Endothelial cell of umbilical vein (primary cell): ENCODE results near the gene SH3BP2. TPM values are rescaled to one million over a fixed set of nuclear protein-coding genes. Genes with fewer than 3 reads are reported as not detected.

Source experiments
- BruUV-seq: library from RNA; stranded (reverse); fragments of 400-500 nt; replicated peaks from 2 replicates; lab custom pipeline; 2021; lab: Mats Ljungman, UMichigan
- CTCF ChIA-PET: fragments of 300-600, 350-600 bp; sonication (Branson Sonifier 250); formaldehyde crosslinking; loops from one replicate; lab custom pipeline; 2021; ENCODE audit warnings: antibody characterized with exemption, inconsistent platforms; lab: Charles Lee
- POLR2A ChIA-PET: fragments of 300-600, 350-600 bp; sonication (Branson Sonifier 250); formaldehyde crosslinking; loops from one replicate; lab custom pipeline; 2021; ENCODE audit warnings: antibody characterized with exemption, inconsistent platforms; lab: Charles Lee
- DNase-seq: peaks from one replicate; pipeline ENCODE4 v3.0.0-alpha.2; 2011; ENCODE audit warnings: low read depth, low spot score
- FAIRE-seq: peaks from 2 replicates; lab custom pipeline; 2011; peaks lifted over from hg19 to GRCh38; lab: Jason Lieb, UNC
- H2AFZ ChIP-seq: 2 replicates; pipeline ENCODE4 v1.6.0; 2012; ENCODE audit warnings: low read depth, low read length, control low read depth, inconsistent platforms
- H3K27ac ChIP-seq: 2 replicates; pipeline ENCODE4 v1.5.1; 2011; ENCODE audit warnings: low read depth, mild to moderate bottlenecking, control low read depth, low read length, moderate library complexity; ENCODE audit not compliant: insufficient read depth
- H3K27me3 ChIP-seq, 2 experiments: 2 replicates each; pipeline versions ENCODE4 v1.6.0 to v1.6.1; 2011; ENCODE audit warnings: low read length in 2 of 2, mixed read lengths in 1 of 2; ENCODE audit not compliant: control insufficient read depth in 2 of 2, insufficient read depth in 2 of 2
- H3K36me3 ChIP-seq, 2 experiments: 2 replicates in 1 of 2; 3 replicates in 1 of 2; pipeline ENCODE4 v1.5.1; 2011; ENCODE audit warnings: low read length in 2 of 2, mild to moderate bottlenecking in 1 of 2, moderate library complexity in 1 of 2; ENCODE audit not compliant: control insufficient read depth in 2 of 2, insufficient read depth in 2 of 2; ENCODE audit errors: extremely low read depth in 1 of 2
- H3K4me1 ChIP-seq: 3 replicates; pipeline ENCODE4 v1.5.1; 2011; ENCODE audit warnings: mild to moderate bottlenecking, low read length; ENCODE audit not compliant: control insufficient read depth, insufficient read depth; ENCODE audit errors: extremely low read depth
- H3K4me2 ChIP-seq: 2 replicates; pipeline ENCODE4 v1.6.1; 2011; ENCODE audit warnings: low read length, control low read depth, mixed read lengths; ENCODE audit not compliant: insufficient read depth
- H3K4me3 ChIP-seq, 3 experiments: fragments of 200-600 bp in 1 of 3; sonication (generic), shearing (Covaris generic) in 1 of 3; replicated peaks in 1 of 3; 2 replicates each; pipeline ENCODE4 v1.5.1; 2011 to 2016; ENCODE audit warnings: control low read depth in 3 of 3, low read length in 3 of 3, mild to moderate bottlenecking in 2 of 3, inconsistent platforms in 1 of 3, low read depth in 1 of 3, moderate library complexity in 1 of 3; ENCODE audit not compliant: insufficient read depth in 1 of 3
- H3K79me2 ChIP-seq: 2 replicates; pipeline ENCODE4 v1.6.0; 2012; ENCODE audit warnings: low read length, inconsistent platforms; ENCODE audit not compliant: control insufficient read depth, insufficient read depth
- H3K9ac ChIP-seq: replicated peaks from 2 replicates; pipeline ENCODE3; 2011; ENCODE audit warnings: low read length, control low read depth; ENCODE audit not compliant: insufficient read depth; ENCODE audit errors: extremely low read depth
- H3K9me1 ChIP-seq: replicated peaks from 3 replicates; pipeline ENCODE4 v1.6.0; 2011; ENCODE audit warnings: mild to moderate bottlenecking, low read length; ENCODE audit not compliant: control insufficient read depth, insufficient read depth; ENCODE audit errors: extremely low read depth
- H3K9me3 ChIP-seq: replicated peaks from 2 replicates; pipeline ENCODE4 v1.5.1; 2012; ENCODE audit warnings: low read length, inconsistent platforms; ENCODE audit not compliant: control insufficient read depth, insufficient read depth
- H4K20me1 ChIP-seq: replicated peaks from 2 replicates; pipeline ENCODE3; 2011; ENCODE audit warnings: mild to moderate bottlenecking, low read length; ENCODE audit not compliant: control insufficient read depth, insufficient read depth; ENCODE audit errors: extremely low read depth
- CTCF ChIP-seq, 2 donors: IDR thresholded peaks; 1 replicate in 1 of 2; 2 replicates in 1 of 2; pipeline ENCODE4 v1.5.1; 2011; ENCODE audit warnings: low read length in 2 of 2, mild to moderate bottlenecking in 2 of 2, moderate library complexity in 2 of 2, control low read depth in 1 of 2, inconsistent platforms in 1 of 2, low read depth in 1 of 2; ENCODE audit not compliant: insufficient read depth in 1 of 2; ENCODE audit errors: extremely low read depth in 1 of 2
- EZH2 ChIP-seq: IDR thresholded peaks from 2 replicates; pipeline ENCODE4 v1.6.1; 2012; ENCODE audit warnings: borderline replicate concordance, low read depth, mild to moderate bottlenecking, moderate library complexity, low read length, inconsistent platforms; ENCODE audit not compliant: severe bottlenecking
- JUN ChIP-seq: IDR thresholded peaks from 2 replicates; pipeline ENCODE4 v1.6.1; 2011; ENCODE audit warnings: borderline replicate concordance, low read depth; ENCODE audit not compliant: insufficient read length, insufficient read depth
- MYC ChIP-seq: IDR thresholded peaks from one replicate; pipeline ENCODE4 v1.6.1; 2011; ENCODE audit warnings: mild to moderate bottlenecking, low read depth, low read length
- POLR2A ChIP-seq: IDR thresholded peaks from 2 replicates; pipeline ENCODE4 v1.6.1; 2012; ENCODE audit warnings: low read depth, mild to moderate bottlenecking, control low read depth, low read length
- POLR2AphosphoS5 ChIP-seq: IDR thresholded peaks from 2 replicates; pipeline ENCODE4 v1.6.1; 2012; ENCODE audit warnings: low read depth, mild to moderate bottlenecking, control low read depth, low read length, moderate library complexity; ENCODE audit not compliant: insufficient read depth
- dilution Hi-C: fragments of 300-500 bp; cut with MboI; formaldehyde crosslinking; loops from one replicate; pipeline ENCODE4 v1.15.0; 2019; ENCODE audit warnings: low sequenced_read_pairs; ENCODE audit not compliant: extremely low pct_ligation_motif_present
- intact Hi-C: fragments of 100-400 bp; cut with micrococcal nuclease; formaldehyde crosslinking; loops from one replicate; pipeline ENCODE4 v1.10.0; 2022
- polyA plus RNA-seq, 4 experiments: library from polyadenylated mRNA; depleted of rRNA in 3 of 4; stranded (reverse) in 3 of 4; unstranded in 1 of 4; fragments of >200 nt; gene quantifications; 2 replicates each; pipeline versions ENCODE4 v1.2.1 to v1.2.3, GENCODE V29; 2011 to 2012; ENCODE audit warnings: missing spikeins in 1 of 4
- total RNA-seq: library from RNA; stranded (reverse); gene quantifications from 2 replicates; pipeline ENCODE4 v1.2.3, GENCODE V29; 2021

SH3BP2 gene
- total and polyA plus RNA-seq, 2 donors (not counting 3 experiments of a cell fraction or from before 2014, with no cell fraction given), result 69.2 to 73.9 TPM

GRCh38 chr4:2856266-2856665, 63.4 kb downstream of the SH3BP2 start:
- Histone ChIP-seq H3K4me1 (peaks cover 30% of the 10 kb centered on the region), H2AFZ (no peak overlapping the region), H3K4me3 (no peak overlapping the region), H3K36me3 (peaks cover 0 to 3% of the 10 kb centered on the region in 2 experiments), H3K79me2 (peaks cover 83% of the 10 kb centered on the region), H4K20me1 (peaks cover 2% of the 10 kb centered on the region), H3K9me3 (no peaks in the 10 kb centered on the region), H3K4me2 (no peak overlapping the region), H3K9me1 (no peaks in the 10 kb centered on the region), H3K9ac (no peak overlapping the region), H3K27ac (no peak overlapping the region), H3K27me3 (no peaks in the 10 kb centered on the region)
- DNase-seq (no peak), FAIRE-seq (no peak)
- intact Hi-C loops (no loop called here), dilution Hi-C loops (no loop called here)
- no peak for TF ChIP-seq MYC
- TF ChIP-seq JUN, result no peak
- no peak for TF ChIP-seq CTCF (IDR thresholded peaks at IDR 0.05; ENCODE audit: extremely low read depth in 1 of 2, insufficient read depth in 1 of 2, low read depth in 1 of 2, low read length in 2 of 2)
- TF ChIP-seq POLR2A, result no peak
- no peak for TF ChIP-seq POLR2AphosphoS5
- no peak for TF ChIP-seq EZH2
- POLR2A ChIA-PET, result no interaction called here
- CTCF ChIA-PET, result interaction anchor here (1.1 kb wide), 1 partner anchor 17 kb away, joined by 3 read pairs; no protein-coding TSS in a partner anchor
- no TSS peak for BruUV-seq
